Activated B cell treated with CpG ODN at 0.5 μM for 24 hours (primary cell): ENCODE results near the gene PLCB4. TPM values are rescaled to one million over a fixed set of nuclear protein-coding genes. Genes with fewer than 3 reads are reported as not detected.

Experiments used
- ATAC-seq: fragments of 200-7000 bp; cut with Tn5 transposase; one replicate; pipeline ENCODE4 v1.10.0; 2021; ENCODE audit warnings: low read depth, mild to moderate bottlenecking, moderate library complexity
- CTCF ChIA-PET: fragments of 350-600 bp; sonication (Branson Sonifier 250); formaldehyde crosslinking; loops from one replicate; lab custom pipeline; 2021; ENCODE audit warnings: antibody characterized with exemption; lab: Charles Lee
- POLR2A ChIA-PET: fragments of 350-600 bp; sonication (Branson Sonifier 250); formaldehyde crosslinking; loops from one replicate; lab custom pipeline; 2021; ENCODE audit warnings: antibody characterized with exemption; lab: Charles Lee
- DNase-seq: peaks from one replicate; pipeline ENCODE4 v3.0.0; 2022
- H3K27ac Mint-ChIP-seq: one replicate; pipeline ENCODE4 v1.8.0; 2020; ENCODE audit warnings: mixed read lengths
- H3K27me3 Mint-ChIP-seq: one replicate; pipeline ENCODE4 v1.8.0; 2021; ENCODE audit warnings: mixed read lengths
- H3K36me3 Mint-ChIP-seq: one replicate; pipeline ENCODE4 v1.8.0; 2021; ENCODE audit warnings: low read depth, mixed read lengths
- H3K4me1 Mint-ChIP-seq: one replicate; pipeline ENCODE4 v1.8.0; 2021; ENCODE audit warnings: mixed read lengths
- H3K4me3 Mint-ChIP-seq: one replicate; pipeline ENCODE4 v1.8.0; 2020; ENCODE audit warnings: mild to moderate bottlenecking, mixed read lengths
- H3K9me3 Mint-ChIP-seq: one replicate; pipeline ENCODE4 v1.8.0; 2020; ENCODE audit warnings: mixed read lengths
- CTCF ChIP-seq: fragments of 200-600 bp; IDR thresholded peaks from one replicate; pipeline ENCODE4 v1.8.0; 2022; ENCODE audit warnings: antibody characterized with exemption, mild to moderate bottlenecking
- intact Hi-C: fragments of 100-400 bp; cut with micrococcal nuclease; formaldehyde crosslinking; loops from one replicate; pipeline ENCODE4 v1.15.1; 2024
- total RNA-seq: library from RNA; stranded (reverse); gene quantifications from 2 replicates; pipeline ENCODE4 v1.2.3, GENCODE V29; 2022

The PLCB4 gene
- total RNA-seq, 1 donor from 2014 or later, result not detected

GRCh38 chr20:9339708-9340107 lies 270.8 kb downstream of the PLCB4 start:
- Mint-ChIP-seq H3K27ac (no peak overlapping the region), H3K36me3 (no peaks in the 10 kb centered on the region), H3K27me3 (no peaks in the 10 kb centered on the region), H3K9me3 (no peaks in the 10 kb centered on the region), H3K4me3 (no peak overlapping the region), H3K4me1 (no peaks in the 10 kb centered on the region)
- no peak for DNase-seq
- ChIA-PET CTCF (no interaction called here), POLR2A (no interaction called here)
- intact Hi-C loops, result no loop called here
- no peak for TF ChIP-seq CTCF
- ATAC-seq, result no peak

- TF ChIP-seq CTCF, result no peak
- no peaks in the 10 kb centered on the region for H3K4me1 Mint-ChIP-seq
- no peaks in the 10 kb centered on the region for H3K9me3 Mint-ChIP-seq
- H3K27ac Mint-ChIP-seq, result no peak overlapping the region
- CTCF ChIA-PET, result interaction anchor here (0.7 kb wide), 1 partner anchor 560 kb away, joined by 3 read pairs; no protein-coding TSS in a partner anchor
- POLR2A ChIA-PET, result no interaction called here
- intact Hi-C loops, result no loop called here
- no peak for ATAC-seq
- H3K4me3 Mint-ChIP-seq, result no peak overlapping the region
- no peaks in the 10 kb centered on the region for H3K36me3 Mint-ChIP-seq
- no peaks in the 10 kb centered on the region for H3K27me3 Mint-ChIP-seq
- no peak for DNase-seq
Observed at GRCh38 chr20:9342651-9343050, 273.8 kb downstream of the PLCB4 start.

GRCh38 chr20:9344083-9344920 lies 275.4 kb downstream of the PLCB4 start:
- H3K4me3 Mint-ChIP-seq, result no peak overlapping the region
- H3K4me1 Mint-ChIP-seq, result no peaks in the 10 kb centered on the region
- no peak for TF ChIP-seq CTCF
- CTCF ChIA-PET, result no interaction called here
- no peaks in the 10 kb centered on the region for H3K9me3 Mint-ChIP-seq
- no peak overlapping the region for H3K27ac Mint-ChIP-seq
- no peaks in the 10 kb centered on the region for H3K27me3 Mint-ChIP-seq
- intact Hi-C loops, result no loop called here
- H3K36me3 Mint-ChIP-seq, result no peaks in the 10 kb centered on the region
- DNase-seq, result no peak
- POLR2A ChIA-PET, result no interaction called here
- ATAC-seq, result no peak

- H3K27me3 Mint-ChIP-seq, result no peaks in the 10 kb centered on the region
- POLR2A ChIA-PET, result no interaction called here
- H3K9me3 Mint-ChIP-seq, result no peaks in the 10 kb centered on the region
- no peak for TF ChIP-seq CTCF
- H3K4me1 Mint-ChIP-seq, result no peaks in the 10 kb centered on the region
- ATAC-seq (no peak), DNase-seq (no peak)
- CTCF ChIA-PET, result no interaction called here
- intact Hi-C loops, result no loop called here
- H3K36me3 Mint-ChIP-seq, result no peaks in the 10 kb centered on the region
- H3K4me3 Mint-ChIP-seq, result no peak overlapping the region
- H3K27ac Mint-ChIP-seq, result no peak overlapping the region
Observed at GRCh38 chr20:9348316-9348715, 279.4 kb downstream of the PLCB4 start.

GRCh38 chr20:9348747-9349146 lies 279.9 kb downstream of the PLCB4 start:
- no peaks in the 10 kb centered on the region for H3K36me3 Mint-ChIP-seq
- H3K4me3 Mint-ChIP-seq, result no peak overlapping the region
- DNase-seq, result no peak
- no peaks in the 10 kb centered on the region for H3K9me3 Mint-ChIP-seq
- no peak for ATAC-seq
- intact Hi-C loops, result no loop called here
- H3K27ac Mint-ChIP-seq, result no peak overlapping the region
- no peak for TF ChIP-seq CTCF
- CTCF ChIA-PET, result no interaction called here
- H3K4me1 Mint-ChIP-seq, result no peaks in the 10 kb centered on the region
- H3K27me3 Mint-ChIP-seq, result no peaks in the 10 kb centered on the region
- POLR2A ChIA-PET, result no interaction called here
